Activated CD4-positive, alpha-beta memory T cell treated with anti-CD3 and anti-CD28 coated beads, Interleukin-2, amount 10 ng/mL, durations not matched to agents 7 days and 5 days (primary cell): ENCODE measurements around the gene LYSMD1. TPM values are rescaled to one million over a fixed set of nuclear protein-coding genes. Genes with fewer than 3 reads are reported as not detected.
A peak's percentile ranks its signal among the peaks of the same experiment; 100 is the strongest.

Experiments
- CTCF ChIA-PET: fragments of 350-600 bp; sonication (Branson Sonifier 250); formaldehyde crosslinking; loops from one replicate; lab custom pipeline; 2021; ENCODE audit warnings: antibody characterized with exemption, inconsistent platforms; lab: Charles Lee
- POLR2A ChIA-PET: fragments of 350-600 bp; sonication (Branson Sonifier 250); formaldehyde crosslinking; loops from one replicate; lab custom pipeline; 2021; ENCODE audit warnings: antibody characterized with exemption; lab: Charles Lee
- DNase-seq: peaks from one replicate; pipeline ENCODE4 v3.0.0-alpha.2; 2020
- H3K27ac Mint-ChIP-seq: one replicate; pipeline ENCODE4 v1.8.0; 2021; ENCODE audit warnings: mild to moderate bottlenecking, mixed read lengths
- H3K27me3 Mint-ChIP-seq: one replicate; pipeline ENCODE4 v1.8.0; 2021; ENCODE audit warnings: mixed read lengths
- H3K36me3 Mint-ChIP-seq: one replicate; pipeline ENCODE4 v1.8.0; 2021; ENCODE audit warnings: low read depth, mixed read lengths
- H3K4me1 Mint-ChIP-seq: one replicate; pipeline ENCODE4 v1.8.0; 2021; ENCODE audit warnings: mixed read lengths
- H3K4me3 Mint-ChIP-seq: one replicate; pipeline ENCODE4 v1.8.0; 2021; ENCODE audit warnings: mild to moderate bottlenecking, mixed read lengths
- H3K9me3 Mint-ChIP-seq: one replicate; pipeline ENCODE4 v1.8.0; 2021; ENCODE audit warnings: mixed read lengths
- total RNA-seq, 2 experiments: library from RNA; stranded (reverse); gene quantifications; one replicate each; pipeline ENCODE4 v1.2.3, GENCODE V29; 2021

LYSMD1 gene
- total RNA-seq, 2 experiments from 2014 or later, result 2.0 to 2.1 TPM

- Mint-ChIP-seq H3K9me3 (no peaks in the 10 kb centered on the region), H3K36me3 (peaks cover 50% of the 10 kb centered on the region)
Measured at GRCh38 chr1:151167116-151167515, 1.4 kb upstream of the LYSMD1 start.

GRCh38 chr1:151166505-151166956, 829 bp upstream of the LYSMD1 start:
- POLR2A ChIA-PET, result interaction anchor here (0.6 to 4.3 kb wide), 13 partner anchors 9 to 802 kb away, joined by 3 to 37 read pairs (median 4); partner anchors contain the start of genes MINDY1, PSMD4, RPRD2 and TMOD4
- Mint-ChIP-seq H3K4me3 (peak overlapping the region; percentile 85), H3K9me3 (no peaks in the 10 kb centered on the region), H3K36me3 (peaks cover 56% of the 10 kb centered on the region), H3K4me1 (peaks cover 55% of the 10 kb centered on the region), H3K27ac (peak overlapping the region; percentile 83), H3K27me3 (no peaks in the 10 kb centered on the region)
- no peak for DNase-seq
- CTCF ChIA-PET, result interaction anchor here (0.6 to 2.4 kb wide), 4 partner anchors 10 to 67 kb away, joined by 4 to 10 read pairs (median 8); partner anchors contain the start of gene TNFAIP8L2

More at GRCh38 chr1:151167116-151167515, 1.4 kb upstream of the LYSMD1 start:
- Mint-ChIP-seq H3K27me3 (no peaks in the 10 kb centered on the region), H3K4me3 (peak overlapping the region; percentile 85), H3K4me1 (peaks cover 49% of the 10 kb centered on the region), H3K27ac (peak overlapping the region; percentile 83)
- DNase-seq, result no peak
- ChIA-PET POLR2A (interaction anchor here (1.4 to 4.3 kb wide), 6 partner anchors 10 to 143 kb away, joined by 3 to 37 read pairs (median 8); partner anchors contain the start of genes PSMD4, TNFAIP8L2 and VPS72), CTCF (interaction anchor here (0.8 to 2.0 kb wide), 3 partner anchors 12 to 143 kb away, joined by 4 to 10 read pairs (median 7); no protein-coding TSS in a partner anchor)

- H3K36me3 Mint-ChIP-seq, result peaks cover 53% of the 10 kb centered on the region
- H3K27me3 Mint-ChIP-seq, result no peaks in the 10 kb centered on the region
- H3K4me3 Mint-ChIP-seq, result peak overlapping the region; percentile 85
- H3K4me1 Mint-ChIP-seq, result peaks cover 62% of the 10 kb centered on the region
- ChIA-PET POLR2A (interaction anchor here (1.1 to 4.3 kb wide), 6 partner anchors 8 to 159 kb away, joined by 3 to 37 read pairs (median 7); partner anchors contain the start of genes MINDY1, PSMD4, TNFAIP8L2 and VPS72), CTCF (interaction anchor here (0.8 to 2.4 kb wide), 3 partner anchors 8 to 66 kb away, joined by 3 to 10 read pairs (median 5); partner anchors contain the start of gene TNFAIP8L2)
- H3K9me3 Mint-ChIP-seq, result no peaks in the 10 kb centered on the region
- peak overlapping the region; percentile 83 for H3K27ac Mint-ChIP-seq
- no peak for DNase-seq
Measured at GRCh38 chr1:151165281-151165737, 393 bp downstream of the LYSMD1 start.

- POLR2A ChIA-PET, result interaction anchor here (1.1 to 4.3 kb wide), 4 partner anchors 8 to 158 kb away, joined by 3 to 37 read pairs (median 21); partner anchors contain the start of genes MINDY1, TNFAIP8L2 and VPS72
- H3K4me3 Mint-ChIP-seq, result peak overlapping the region; percentile 85
Measured at GRCh38 chr1:151164732-151165280, 896 bp downstream of the LYSMD1 start.

GRCh38 chr1:151159373-151159772, 6.3 kb downstream of the LYSMD1 start:
- Mint-ChIP-seq H3K4me1 (peaks cover 66% of the 10 kb centered on the region), H3K36me3 (peaks cover 53% of the 10 kb centered on the region), H3K27ac (peak overlapping the region; percentile 96), H3K9me3 (no peaks in the 10 kb centered on the region), H3K27me3 (no peaks in the 10 kb centered on the region), H3K4me3 (no peak overlapping the region)
- CTCF ChIA-PET, result interaction anchor here (9.4 kb wide), 1 partner anchor 59 kb away, joined by 267 read pairs; no protein-coding TSS in a partner anchor
- POLR2A ChIA-PET, result interaction anchor here (1.7 to 5.1 kb wide), 3 partner anchors 31 to 122 kb away, joined by 5 to 65 read pairs (median 9); partner anchors contain the start of genes CDC42SE1, MLLT11, VPS72 and ZNF687
- DNase-seq, result no peak

More at GRCh38 chr1:151164732-151165280, 896 bp downstream of the LYSMD1 start:
- Mint-ChIP-seq H3K4me1 (peaks cover 65% of the 10 kb centered on the region), H3K27me3 (no peaks in the 10 kb centered on the region), H3K9me3 (no peaks in the 10 kb centered on the region), H3K36me3 (peaks cover 51% of the 10 kb centered on the region), H3K27ac (peak overlapping the region; percentile 83)
- CTCF ChIA-PET, result interaction anchor here (0.8 to 2.4 kb wide), 3 partner anchors 8 to 65 kb away, joined by 3 to 10 read pairs (median 5); partner anchors contain the start of gene TNFAIP8L2
- DNase-seq, result no peak

- ChIA-PET CTCF (interaction anchor here (3.3 to 9.4 kb wide), 2 partner anchors 11 to 59 kb away, joined by 18 to 267 read pairs; no protein-coding TSS in a partner anchor), POLR2A (interaction anchor here (0.8 to 5.1 kb wide), 5 partner anchors 31 to 123 kb away, joined by 3 to 65 read pairs (median 5); partner anchors contain the start of genes CDC42SE1, MLLT11, PIP5K1A and VPS72)
- H3K4me3 Mint-ChIP-seq, result peak overlapping the region; percentile 98
- H3K4me1 Mint-ChIP-seq, result peaks cover 62% of the 10 kb centered on the region
- no peak for DNase-seq
- H3K27me3 Mint-ChIP-seq, result no peaks in the 10 kb centered on the region
- peak overlapping the region; percentile 96 for H3K27ac Mint-ChIP-seq
- no peaks in the 10 kb centered on the region for H3K9me3 Mint-ChIP-seq
- peaks cover 53% of the 10 kb centered on the region for H3K36me3 Mint-ChIP-seq
Measured at GRCh38 chr1:151158751-151159251, 6.9 kb downstream of the LYSMD1 start.

- H3K9me3 Mint-ChIP-seq, result no peaks in the 10 kb centered on the region
- ChIA-PET CTCF (interaction anchor here (3.3 to 9.4 kb wide), 4 partner anchors 10 to 133 kb away, joined by 18 to 267 read pairs (median 36); partner anchors contain the start of gene GABPB2), POLR2A (interaction anchor here (0.8 to 5.1 kb wide), 8 partner anchors 8 to 123 kb away, joined by 3 to 65 read pairs (median 10); partner anchors contain the start of genes C1orf56, CDC42SE1, GABPB2 and LYSMD1)
- H3K4me3 Mint-ChIP-seq, result peak overlapping the region; percentile 98
- peaks cover 62% of the 10 kb centered on the region for H3K4me1 Mint-ChIP-seq
- H3K27ac Mint-ChIP-seq, result peak overlapping the region; percentile 96
- peaks cover 53% of the 10 kb centered on the region for H3K36me3 Mint-ChIP-seq
- H3K27me3 Mint-ChIP-seq, result no peaks in the 10 kb centered on the region
- DNase-seq, result no peak
Measured at GRCh38 chr1:151158326-151158725, 7.4 kb downstream of the LYSMD1 start.

GRCh38 chr1:151157067-151157531, 8.6 kb downstream of the LYSMD1 start:
- Mint-ChIP-seq H3K27ac (peak overlapping the region; percentile 96), H3K36me3 (peaks cover 46% of the 10 kb centered on the region), H3K4me3 (peak overlapping the region; percentile 98), H3K27me3 (no peaks in the 10 kb centered on the region), H3K9me3 (no peaks in the 10 kb centered on the region), H3K4me1 (peaks cover 56% of the 10 kb centered on the region)
- POLR2A ChIA-PET, result interaction anchor here (0.6 to 5.1 kb wide), 31 partner anchors 9 to 595 kb away, joined by 3 to 65 read pairs (median 5); partner anchors contain the start of genes C1orf56, CDC42SE1, ENSA and GABPB2
- peak; percentile 83 for DNase-seq
- CTCF ChIA-PET, result interaction anchor here (0.5 to 9.4 kb wide), 31 partner anchors 8 to 183 kb away, joined by 3 to 267 read pairs (median 4); partner anchors contain the start of genes C1orf56, CDC42SE1, GABPB2 and LYSMD1

- peaks cover 40% of the 10 kb centered on the region for H3K36me3 Mint-ChIP-seq
- POLR2A ChIA-PET, result interaction anchor here (0.6 to 5.1 kb wide), 31 partner anchors 10 to 592 kb away, joined by 3 to 65 read pairs (median 5); partner anchors contain the start of genes CDC42SE1, ENSA, GABPB2 and LYSMD1
- peaks cover 50% of the 10 kb centered on the region for H3K4me1 Mint-ChIP-seq
- DNase-seq, result peak; percentile 87
- H3K4me3 Mint-ChIP-seq, result peak within 1 kb of the TSS; percentile 98
- peak within 1 kb of the TSS; percentile 96 for H3K27ac Mint-ChIP-seq
- CTCF ChIA-PET, result interaction anchor here (0.5 to 9.4 kb wide), 29 partner anchors 8 to 184 kb away, joined by 3 to 267 read pairs (median 4); partner anchors contain the start of genes C1orf56, CDC42SE1, GABPB2 and LYSMD1
- no peaks in the 10 kb centered on the region for H3K27me3 Mint-ChIP-seq
- no peaks in the 10 kb centered on the region for H3K9me3 Mint-ChIP-seq
Measured at GRCh38 chr1:151156515-151156819, 9.2 kb downstream of the LYSMD1 start, which contains the start of gene TNFAIP8L2. TSS of gene TNFAIP8L2 (plus strand) at chr1:151156649. CDS start at chr1:151158698, 2,049 bp downstream.

- DNase-seq, result no peak
- no peak overlapping the region for H3K27ac Mint-ChIP-seq
- peaks cover 14% of the 10 kb centered on the region for H3K27me3 Mint-ChIP-seq
- CTCF ChIA-PET, result interaction anchor here (0.6 to 2.7 kb wide), 5 partner anchors 9 to 123 kb away, joined by 3 to 18 read pairs (median 7); partner anchors contain the start of gene TNFAIP8L2
- POLR2A ChIA-PET, result interaction anchor here (1.1 to 6.4 kb wide), 3 partner anchors 9 to 78 kb away, joined by 3 to 22 read pairs (median 4); partner anchors contain the start of genes GABPB2 and TNFAIP8L2
- H3K36me3 Mint-ChIP-seq, result no peaks in the 10 kb centered on the region
- H3K4me1 Mint-ChIP-seq, result peaks cover 11% of the 10 kb centered on the region
- no peaks in the 10 kb centered on the region for H3K9me3 Mint-ChIP-seq
- peak overlapping the region; percentile 93 for H3K4me3 Mint-ChIP-seq
Measured at GRCh38 chr1:151147665-151148064, 18.0 kb downstream of the LYSMD1 start.

- H3K9me3 Mint-ChIP-seq, result no peaks in the 10 kb centered on the region
- H3K4me1 Mint-ChIP-seq, result peaks cover 11% of the 10 kb centered on the region
- ChIA-PET POLR2A (interaction anchor here (1.1 to 6.4 kb wide), 3 partner anchors 10 to 77 kb away, joined by 3 to 22 read pairs (median 4); partner anchors contain the start of genes GABPB2 and TNFAIP8L2), CTCF (interaction anchor here (0.9 to 2.7 kb wide), 3 partner anchors 10 to 123 kb away, joined by 6 to 18 read pairs (median 7); partner anchors contain the start of gene TNFAIP8L2)
- H3K27me3 Mint-ChIP-seq, result peaks cover 14% of the 10 kb centered on the region
- H3K27ac Mint-ChIP-seq, result no peak overlapping the region
- H3K4me3 Mint-ChIP-seq, result peak overlapping the region; percentile 93
- H3K36me3 Mint-ChIP-seq, result no peaks in the 10 kb centered on the region
- DNase-seq, result no peak
Measured at GRCh38 chr1:151147132-151147503, 18.6 kb downstream of the LYSMD1 start.
